Measurements from ENCODE around the gene RBM33. TPM values are rescaled to one million over a fixed set of nuclear protein-coding genes. Genes with fewer than 3 reads are reported as not detected.

RBM33 gene
- total and polyA plus RNA-seq, 2 of the 8 experiments (the other 6 are each of a cell fraction or from before 2014, with no cell fraction given), result 16.5 to 64.6 TPM

GRCh38 chr7:155644178-155644970 is at the start of gene RBM33 (continued):
- TF ChIP-seq CHD7 (IDR thresholded peaks at IDR 0.05; ENCODE audit: insufficient replicate concordance, low read length), result no peak
- no peak for TF ChIP-seq ZNF274 (IDR thresholded peaks at IDR 0.05; ENCODE audit: borderline replicate concordance, extremely low read depth, low read length)
- no peak for TF ChIP-seq HDAC2 (IDR thresholded peaks at IDR 0.05; ENCODE audit: borderline replicate concordance in 1 of 2, low read depth in 2 of 2, low read length in 2 of 2)
- no peak for TF ChIP-seq KDM5A (IDR thresholded peaks at IDR 0.05; ENCODE audit: low read length)
- no peak for TF ChIP-seq SUZ12 (IDR thresholded peaks at IDR 0.05; ENCODE audit: low read length)
- no peak for TF ChIP-seq CTCF (IDR thresholded peaks at IDR 0.05; ENCODE audit: control extremely low read depth in 1 of 3, insufficient read depth in 1 of 3, low read depth in 1 of 3, low read length in 3 of 3)
- TF ChIP-seq CHD1 (IDR thresholded peaks at IDR 0.05; ENCODE audit: low read depth, low read length), result no peak
